ENCODE measurements around the gene GGA2.

GRCh38 chr16:23511731-23512130 is 1.4 kb upstream of the GGA2 start:
- no peak for TF ChIP-seq CTCF (IDR thresholded peaks at IDR 0.05)
- no peak for TF ChIP-seq POLR2AphosphoS5 (IDR thresholded peaks at IDR 0.05)
- no peak for TF ChIP-seq EP300 (IDR thresholded peaks at IDR 0.05)

All from stomach (tissue), 4 donors.